Measurements from ENCODE around the gene HEPHL1.
"Not testable (repeated sequence)": the region's sequence is repeated elsewhere in the genome, so short reads cannot be mapped to it uniquely, and the experiment has no call there.

Gene HEPHL1

DNA sequence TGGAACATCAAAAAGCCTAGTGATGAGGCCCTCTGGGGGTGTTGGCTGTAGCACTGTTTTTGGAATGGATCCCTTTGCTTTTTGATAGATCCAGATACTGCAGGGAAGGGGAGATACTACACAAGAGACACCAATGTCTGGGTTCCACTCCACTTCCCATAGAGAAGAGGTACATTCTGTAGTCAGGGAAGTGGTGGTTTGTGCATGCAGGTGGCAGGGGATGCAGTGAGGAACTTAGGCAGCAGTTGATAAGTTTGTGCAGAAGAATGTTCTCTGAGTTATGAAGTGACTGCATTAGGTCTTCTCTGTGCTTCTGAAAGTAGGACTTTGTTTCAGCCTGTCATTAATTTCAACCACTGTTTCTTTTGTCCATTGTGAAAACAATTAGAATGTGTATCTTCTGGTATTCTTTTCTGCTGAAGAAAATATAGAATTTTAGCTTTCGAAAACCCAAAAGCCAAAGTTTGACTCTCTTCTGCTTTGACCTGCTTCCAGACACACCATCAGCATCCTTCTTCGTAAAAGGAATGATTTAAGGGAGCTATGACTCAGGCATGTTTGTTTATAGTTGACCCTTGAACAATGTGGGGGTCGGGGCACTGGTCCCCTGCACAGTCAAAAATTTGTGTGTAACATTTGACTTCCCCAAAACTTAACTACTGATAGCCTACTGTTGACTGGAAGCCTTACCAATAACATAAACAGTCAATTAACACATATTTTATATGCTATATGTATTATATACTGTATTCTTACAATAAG lies 133.1 kb downstream of the HEPHL1 start:
- DNase-seq, result no peak

DNA sequence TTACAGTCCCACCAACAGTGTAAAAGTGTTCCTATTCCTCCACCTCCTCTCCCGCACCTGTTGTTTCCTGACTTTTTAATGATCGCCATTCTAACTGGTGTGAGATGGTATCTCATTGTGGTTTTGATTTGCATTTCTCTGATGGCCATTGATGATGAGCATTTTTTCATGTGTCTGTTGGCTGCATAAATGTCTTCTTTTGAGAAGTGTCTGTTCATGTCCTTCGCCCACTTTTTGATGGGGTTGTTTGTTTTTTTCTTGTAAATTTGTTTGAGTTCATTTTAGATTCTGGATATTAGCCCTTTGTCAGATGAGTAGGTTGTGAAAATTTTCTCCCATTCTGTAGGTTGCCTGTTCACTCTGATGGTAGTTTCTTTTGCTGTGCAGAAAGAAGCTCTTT lies 136.2 kb downstream of the HEPHL1 start:
- DNase-seq, result not testable (repeated sequence)

Data from NCI-H187 treated with DMSO at 0.1 percent for 48 hours (cell line).